KOPT-K1 (cell line): ENCODE measurements around the gene RBMS1.

Source experiments
- H3K27ac ChIP-seq: fragments of 200-600 bp; sonication (generic); 2 replicates; pipeline ENCODE4 v1.5.1; 2016; ENCODE audit warnings: antibody characterized with exemption, mild to moderate bottlenecking, low read depth, low read length; ENCODE audit not compliant: poor library complexity, severe bottlenecking
- H3K36me3 ChIP-seq: fragments of 200-600 bp; sonication (generic); 2 replicates; pipeline ENCODE4 v1.5.1; 2017; ENCODE audit warnings: antibody characterized with exemption, mild to moderate bottlenecking, low read length, moderate library complexity; ENCODE audit not compliant: insufficient read depth
- H3K9me3 ChIP-seq: fragments of 200-600 bp; sonication (generic); 2 replicates; pipeline ENCODE4 v1.5.1; 2017; ENCODE audit warnings: antibody characterized with exemption, low read length, mild to moderate bottlenecking; ENCODE audit not compliant: insufficient read depth, poor library complexity, severe bottlenecking

The RBMS1 gene

GRCh38 chr2:160420711-160421110 lies 72.9 kb downstream of the RBMS1 start:
- no peaks in the 10 kb centered on the region for H3K36me3 ChIP-seq
- peak overlapping the region; percentile 55 for H3K27ac ChIP-seq
- H3K9me3 ChIP-seq = no peaks in the 10 kb centered on the region

DNA sequence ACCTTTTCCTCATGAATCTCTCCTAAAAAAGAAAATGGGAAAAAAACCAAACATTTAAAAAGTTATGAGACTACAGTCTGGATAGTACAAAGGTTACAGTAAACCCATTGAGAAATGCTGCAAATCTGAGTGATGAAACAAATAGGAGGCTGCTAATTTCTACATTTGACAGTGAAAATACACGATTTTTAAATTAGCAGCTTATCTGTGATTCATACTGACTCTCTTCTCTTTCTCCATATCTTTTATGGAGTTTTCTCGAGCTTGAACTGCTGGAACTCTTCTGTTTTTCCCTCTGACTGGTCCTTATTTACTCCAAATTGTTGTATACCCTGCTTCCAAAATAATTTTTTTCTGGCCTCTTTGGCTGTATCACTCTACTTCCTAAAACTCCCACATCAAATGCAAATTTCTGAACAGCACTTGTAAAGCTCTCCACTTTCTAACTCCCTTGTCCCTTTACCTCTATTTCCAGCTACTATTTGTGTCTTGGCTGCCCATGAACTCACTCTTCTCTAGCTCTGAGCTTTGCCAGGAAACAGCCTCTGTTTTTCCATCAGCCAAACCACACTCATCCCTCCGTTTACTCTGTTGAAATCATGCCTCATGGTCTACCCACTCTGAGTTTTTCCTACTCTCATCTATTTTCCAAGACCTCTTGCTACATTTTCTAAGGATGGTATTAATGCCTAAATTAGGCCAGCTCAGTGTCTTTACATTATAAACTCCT lies 73.7 kb downstream of the RBMS1 start:
- no peaks in the 10 kb centered on the region for H3K36me3 ChIP-seq
- H3K9me3 ChIP-seq = no peaks in the 10 kb centered on the region
- H3K27ac ChIP-seq = peak overlapping the region; percentile 55

DNA sequence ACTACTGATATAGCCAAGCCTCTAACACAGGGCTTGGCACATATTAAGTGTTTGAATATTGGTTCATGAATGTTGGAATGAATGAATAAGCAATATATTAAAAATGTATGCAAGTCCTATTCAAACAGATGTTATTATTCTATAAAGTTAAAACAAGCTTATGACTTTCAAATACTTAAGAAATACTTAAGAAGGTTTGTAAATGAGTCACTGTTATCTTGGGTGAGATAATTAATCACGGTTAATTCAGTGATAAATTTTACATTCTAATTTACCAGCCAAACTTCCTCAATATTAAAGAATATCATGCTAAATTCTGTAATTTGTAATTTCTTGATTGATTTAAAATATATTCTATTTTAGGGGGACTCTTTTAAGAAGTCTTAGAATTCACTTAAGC lies 74.8 kb downstream of the RBMS1 start:
- Histone ChIP-seq H3K9me3 (no peaks in the 10 kb centered on the region), H3K27ac (no peak overlapping the region), H3K36me3 (no peaks in the 10 kb centered on the region)

- H3K36me3 ChIP-seq = no peaks in the 10 kb centered on the region
- H3K9me3 ChIP-seq = no peaks in the 10 kb centered on the region
- H3K27ac ChIP-seq = peak overlapping the region; percentile 41
Observed at GRCh38 chr2:160418398-160418765, 75.2 kb downstream of the RBMS1 start.

DNA sequence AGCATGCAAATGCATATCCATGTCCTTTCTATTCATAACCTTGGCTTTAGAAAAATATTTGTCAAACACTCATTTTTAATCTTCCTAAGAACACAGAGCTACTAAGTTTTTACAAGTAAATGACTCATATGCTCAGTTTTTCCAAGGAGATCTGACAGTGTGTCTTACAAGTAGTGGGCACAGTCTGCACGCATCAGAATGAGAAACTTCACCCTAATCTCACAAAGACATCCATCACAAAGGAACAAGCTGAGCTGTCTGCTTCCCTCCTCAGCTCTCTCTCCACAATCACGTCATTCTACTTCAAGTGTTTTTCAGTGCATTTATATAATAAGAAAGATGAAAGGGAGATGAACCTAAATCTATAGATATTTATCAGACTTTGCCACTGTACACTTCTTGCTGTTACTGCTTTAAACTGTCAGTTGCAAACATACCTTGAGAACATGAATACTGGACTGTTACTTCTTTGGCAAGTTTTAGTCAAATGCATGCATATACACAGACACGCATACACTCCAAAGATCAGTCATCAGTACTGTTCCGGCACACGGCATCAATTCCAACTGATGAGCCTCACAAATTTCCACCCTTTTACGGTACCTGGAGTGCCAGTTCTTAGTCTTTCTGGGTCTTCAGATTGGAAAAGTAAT lies 75.7 kb downstream of the RBMS1 start:
- H3K36me3 ChIP-seq = no peaks in the 10 kb centered on the region
- no peaks in the 10 kb centered on the region for H3K9me3 ChIP-seq
- H3K27ac ChIP-seq = peak overlapping the region; percentile 41

DNA sequence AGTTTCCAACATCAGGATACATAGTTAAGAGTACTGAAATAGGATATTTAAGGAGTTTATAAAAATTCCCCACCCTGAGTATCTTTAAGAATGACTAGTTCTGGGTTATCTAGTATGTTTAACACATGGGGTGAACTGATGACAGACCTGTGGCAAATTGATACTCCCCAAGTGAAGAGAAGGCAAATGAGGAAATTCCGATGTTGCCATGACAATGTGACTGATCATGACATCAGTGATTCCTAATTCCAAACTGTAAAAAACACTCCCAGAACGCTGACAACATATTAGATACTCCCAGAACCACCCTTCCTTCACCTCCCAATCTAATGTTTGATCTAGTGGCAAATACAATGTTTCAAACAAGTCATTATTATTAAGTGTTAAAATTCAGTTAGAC lies 77.6 kb downstream of the RBMS1 start:
- H3K9me3 ChIP-seq = no peaks in the 10 kb centered on the region
- H3K36me3 ChIP-seq = no peaks in the 10 kb centered on the region
- no peak overlapping the region for H3K27ac ChIP-seq

DNA sequence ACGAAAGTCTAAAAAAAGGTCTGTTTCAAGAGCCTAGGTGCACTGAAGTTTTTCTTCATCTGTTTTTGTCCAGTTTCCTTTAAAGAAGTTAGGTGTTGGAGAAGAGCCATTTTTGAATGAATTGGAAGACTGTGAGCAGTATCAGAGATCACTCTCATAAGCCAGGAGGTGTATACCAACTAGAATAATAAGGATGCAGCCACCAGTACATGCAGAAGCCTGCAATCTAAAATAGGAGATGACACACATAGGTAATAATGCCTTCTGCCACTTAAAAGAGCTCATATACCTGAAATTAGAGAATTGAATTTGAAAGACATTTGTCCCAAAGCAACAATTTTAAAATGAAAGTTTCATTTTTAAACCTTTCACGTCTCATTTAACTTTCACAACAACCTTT lies 81.7 kb downstream of the RBMS1 start:
- Histone ChIP-seq H3K9me3 (no peaks in the 10 kb centered on the region), H3K27ac (peak overlapping the region; percentile 71), H3K36me3 (no peaks in the 10 kb centered on the region)

GRCh38 chr2:160411167-160411566 lies 82.4 kb downstream of the RBMS1 start:
- H3K36me3 ChIP-seq = no peaks in the 10 kb centered on the region
- no peaks in the 10 kb centered on the region for H3K9me3 ChIP-seq
- H3K27ac ChIP-seq = peak overlapping the region; percentile 71

DNA sequence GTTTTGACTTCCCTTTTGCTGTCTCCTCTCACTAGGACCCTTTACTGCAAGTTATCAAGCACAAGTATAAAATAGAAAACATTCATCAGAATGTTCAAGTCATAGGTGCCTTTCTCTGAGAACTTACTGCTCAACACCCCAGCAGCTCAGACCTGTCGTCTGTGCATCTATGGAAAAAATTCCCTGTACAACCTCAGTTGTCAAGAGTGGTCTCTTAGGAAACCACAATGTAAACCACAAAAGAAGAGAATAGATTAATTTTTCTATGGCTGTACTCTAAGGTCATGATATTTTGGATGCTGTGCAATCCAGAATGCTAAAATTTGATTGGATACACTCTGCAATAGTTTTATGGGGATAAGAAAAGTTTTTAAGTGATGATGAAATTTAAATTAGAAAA lies 84.1 kb downstream of the RBMS1 start:
- no peak overlapping the region for H3K27ac ChIP-seq
- no peaks in the 10 kb centered on the region for H3K36me3 ChIP-seq
- H3K9me3 ChIP-seq = no peaks in the 10 kb centered on the region

- no peaks in the 10 kb centered on the region for H3K9me3 ChIP-seq
- no peak overlapping the region for H3K27ac ChIP-seq
- H3K36me3 ChIP-seq = no peaks in the 10 kb centered on the region
Observed at GRCh38 chr2:160408959-160409291, 84.7 kb downstream of the RBMS1 start.

GRCh38 chr2:160408173-160408958 lies 85.2 kb downstream of the RBMS1 start:
- H3K9me3 ChIP-seq = no peaks in the 10 kb centered on the region
- H3K36me3 ChIP-seq = no peaks in the 10 kb centered on the region
- H3K27ac ChIP-seq = peak overlapping the region; percentile 77

- Histone ChIP-seq H3K27ac (peak overlapping the region; percentile 77), H3K36me3 (no peaks in the 10 kb centered on the region), H3K9me3 (no peaks in the 10 kb centered on the region)
Observed at GRCh38 chr2:160407393-160408172, 86.0 kb downstream of the RBMS1 start.

- Histone ChIP-seq H3K36me3 (no peaks in the 10 kb centered on the region), H3K9me3 (no peaks in the 10 kb centered on the region), H3K27ac (peak overlapping the region; percentile 77)
Observed at GRCh38 chr2:160406591-160407392, 86.8 kb downstream of the RBMS1 start.

DNA sequence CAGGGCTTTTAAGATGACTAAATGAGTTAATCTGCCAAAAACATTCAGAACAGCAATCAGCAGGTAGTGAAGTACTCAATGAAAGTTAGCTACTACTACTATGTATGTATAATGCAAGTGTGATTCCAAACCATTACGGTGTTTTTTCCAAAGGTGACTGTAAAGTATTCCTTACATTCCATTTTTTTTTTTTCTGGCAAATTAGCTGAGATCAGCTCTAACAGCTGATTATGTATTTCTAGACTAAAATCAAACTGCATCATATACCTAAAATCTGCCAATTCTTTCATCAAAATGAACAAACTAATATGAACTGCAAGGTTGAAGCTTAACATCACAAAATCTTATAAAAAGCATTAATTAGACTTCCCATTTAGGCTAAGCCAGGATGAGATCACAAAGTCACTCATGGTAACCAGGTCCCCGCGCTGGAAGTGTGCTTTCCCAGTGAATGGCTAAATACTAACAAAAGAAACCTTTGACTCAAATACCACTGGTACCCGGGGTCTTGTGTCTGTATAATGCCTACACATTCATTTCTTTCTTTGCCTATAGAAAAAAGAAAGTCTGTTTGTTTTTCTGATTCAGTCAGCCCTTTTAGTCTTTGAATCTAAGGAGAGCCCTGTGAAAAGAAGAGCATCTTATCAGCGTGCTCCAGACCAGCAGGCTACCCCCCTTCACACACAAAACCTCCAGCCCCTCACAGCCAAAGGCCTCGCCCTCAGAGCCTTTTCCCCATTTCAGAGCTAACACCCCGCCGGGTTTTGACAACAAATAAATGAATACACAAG lies 88.3 kb downstream of the RBMS1 start:
- Histone ChIP-seq H3K36me3 (no peaks in the 10 kb centered on the region), H3K9me3 (no peaks in the 10 kb centered on the region), H3K27ac (peak overlapping the region; percentile 77)
